ENCODE data around the gene CDC42BPG. TPM values are rescaled to one million over a fixed set of nuclear protein-coding genes. Genes with fewer than 3 reads are reported as not detected.

Gene CDC42BPG
- polyA plus RNA-seq, 1 donor from 2014 or later, result 0.15 TPM

DNA sequence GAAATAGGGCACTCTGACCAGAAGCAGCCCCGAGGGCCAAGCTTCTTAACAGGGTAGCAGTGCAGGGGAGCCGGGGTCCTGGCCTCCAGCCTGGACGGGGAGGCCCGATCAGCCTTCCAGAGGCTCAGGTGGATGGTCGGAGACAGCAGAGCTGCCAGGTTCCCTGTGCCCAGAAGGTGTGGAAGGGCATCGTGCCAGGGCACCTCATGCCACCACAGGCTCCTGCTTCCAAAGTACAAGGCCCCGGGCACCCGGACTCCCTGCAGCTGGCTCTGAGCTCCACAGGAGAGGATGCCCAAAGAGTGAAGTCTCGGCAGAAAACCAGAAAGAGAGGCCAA lies 19.7 kb upstream of the CDC42BPG start:
- Mint-ChIP-seq H3K36me3 (peaks cover 9% of the 10 kb centered on the region), H3K4me1 (peaks cover 47 to 68% (median 57%) of the 10 kb centered on the region in 3 donors)

DNA sequence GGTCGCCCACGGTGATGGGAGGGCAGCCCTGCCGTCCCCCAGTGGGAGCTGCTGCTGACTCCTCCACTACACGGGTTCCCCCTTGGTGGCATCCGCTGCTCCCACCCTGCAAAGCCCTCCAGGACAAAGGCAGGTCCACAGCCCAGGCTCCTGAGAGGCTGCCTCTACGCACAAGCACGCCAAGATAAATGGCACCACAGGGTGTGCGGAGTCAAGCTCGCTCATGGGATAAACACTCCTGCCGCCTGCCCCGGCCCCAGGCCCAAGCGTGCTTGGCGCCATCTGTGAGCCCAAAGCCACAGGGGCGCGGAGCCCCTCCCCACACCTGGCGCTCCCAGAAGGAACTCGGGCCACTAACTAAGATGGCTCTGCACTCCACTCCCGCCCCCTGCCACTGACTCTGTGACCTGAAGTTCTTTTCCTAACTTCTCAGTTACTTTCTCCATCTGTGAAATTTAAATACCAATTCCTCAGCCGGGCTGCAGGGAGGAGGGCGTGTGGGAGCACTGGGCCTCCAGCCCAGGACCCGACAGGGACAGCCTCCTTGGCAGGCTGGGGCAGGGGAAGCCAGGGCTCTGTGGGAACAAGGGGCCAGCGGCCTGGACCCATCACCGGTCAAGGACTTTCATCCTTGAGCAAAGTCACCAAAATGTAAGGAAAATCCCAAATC lies 19.1 kb upstream of the CDC42BPG start:
- H3K27ac Mint-ChIP-seq, result peak overlapping the region; percentile 90 to 96 (median 93)
- peaks cover 0 to 2% (median 0%) of the 10 kb centered on the region in 3 donors for H3K9me3 Mint-ChIP-seq
- peaks cover 9% of the 10 kb centered on the region for H3K36me3 Mint-ChIP-seq
- H3K4me1 Mint-ChIP-seq, result peaks cover 52 to 68% (median 60%) of the 10 kb centered on the region in 3 donors
- peaks cover 1% of the 10 kb centered on the region for H3K27me3 Mint-ChIP-seq
- H3K4me3 Mint-ChIP-seq, result peak overlapping the region; percentile 8 to 86 (median 51)

More for the DNA sequence above, 19.7 kb upstream of the CDC42BPG start:
- peak overlapping the region; percentile 69 to 88 (median 81) for H3K4me3 Mint-ChIP-seq
- peaks cover 0 to 2% (median 0%) of the 10 kb centered on the region in 3 donors for H3K9me3 Mint-ChIP-seq
- H3K27ac Mint-ChIP-seq, result peak overlapping the region; percentile 84 to 96 (median 95)
- H3K27me3 Mint-ChIP-seq, result peaks cover 2% of the 10 kb centered on the region

DNA sequence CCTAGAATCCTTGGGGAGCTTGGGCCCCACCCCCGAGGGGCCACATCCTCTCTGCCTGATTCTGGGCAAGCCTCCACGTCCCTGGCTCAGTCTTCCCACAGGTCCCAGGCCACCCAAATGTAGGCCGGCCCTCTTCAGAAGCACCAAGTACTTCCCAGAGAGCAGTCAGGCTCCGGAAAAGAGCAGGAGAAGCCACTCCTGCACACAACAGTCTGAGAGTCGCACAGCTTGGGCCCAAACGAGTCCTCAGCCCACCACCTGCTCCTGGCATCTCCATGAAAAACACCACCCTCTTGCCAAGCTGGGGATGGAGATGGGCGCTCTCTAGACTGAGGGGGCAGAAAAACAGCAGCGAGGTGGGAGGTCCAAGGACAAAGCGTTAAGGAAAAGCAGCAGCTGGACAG lies 18.5 kb upstream of the CDC42BPG start:
- H3K36me3 Mint-ChIP-seq, result peaks cover 9% of the 10 kb centered on the region
- peak overlapping the region; percentile 60 to 84 (median 74) for H3K4me3 Mint-ChIP-seq
- H3K9me3 Mint-ChIP-seq, result peaks cover 0 to 2% (median 0%) of the 10 kb centered on the region in 3 donors
- H3K27me3 Mint-ChIP-seq, result no peaks in the 10 kb centered on the region
- peak overlapping the region; percentile 73 to 93 (median 90) for H3K27ac Mint-ChIP-seq
- H3K4me1 Mint-ChIP-seq, result peaks cover 46 to 65% (median 55%) of the 10 kb centered on the region in 3 donors

DNA sequence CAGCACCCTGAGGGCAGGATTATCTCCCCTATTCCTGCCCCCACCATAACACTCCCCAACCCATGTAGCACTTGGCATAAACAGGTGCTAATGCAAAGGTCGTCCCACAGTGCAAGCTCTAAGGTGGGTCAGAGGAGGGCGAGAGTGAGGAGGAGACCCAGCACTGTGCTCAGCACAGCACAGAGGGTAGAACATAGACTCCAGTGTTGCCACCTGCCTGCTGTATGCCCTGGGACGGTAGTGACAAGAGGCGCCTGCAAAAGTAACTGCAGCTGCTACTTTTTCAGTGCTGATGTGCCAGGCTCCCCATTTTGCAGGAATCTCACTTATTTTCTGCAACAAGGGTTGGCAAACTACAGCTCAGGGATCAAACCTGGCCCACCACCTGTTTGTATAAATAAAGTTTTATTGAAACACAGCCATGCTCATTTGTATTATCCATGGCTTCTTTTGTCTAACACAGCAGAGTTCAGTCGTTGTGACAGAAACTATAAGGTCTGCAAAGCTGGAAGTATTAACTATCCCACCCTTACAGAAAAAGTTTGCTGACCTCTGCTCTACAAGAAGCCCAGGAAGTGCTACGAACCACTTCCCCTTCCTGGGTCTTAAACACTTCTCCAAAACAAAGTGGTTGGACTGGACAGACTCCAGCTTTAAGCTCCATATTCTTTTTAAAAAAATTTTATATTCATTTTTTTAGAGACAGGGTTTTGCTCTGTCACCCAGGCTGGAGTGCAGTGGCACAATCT lies 16.9 kb upstream of the CDC42BPG start:
- Mint-ChIP-seq H3K4me3 (peak overlapping the region; percentile 50 to 94 (median 90)), H3K36me3 (peaks cover 9% of the 10 kb centered on the region), H3K4me1 (peaks cover 45 to 65% (median 53%) of the 10 kb centered on the region in 3 donors), H3K27me3 (no peaks in the 10 kb centered on the region), H3K27ac (peak overlapping the region; percentile 90 to 97 (median 96)), H3K9me3 (peaks cover 0 to 2% (median 0%) of the 10 kb centered on the region in 3 donors)

DNA sequence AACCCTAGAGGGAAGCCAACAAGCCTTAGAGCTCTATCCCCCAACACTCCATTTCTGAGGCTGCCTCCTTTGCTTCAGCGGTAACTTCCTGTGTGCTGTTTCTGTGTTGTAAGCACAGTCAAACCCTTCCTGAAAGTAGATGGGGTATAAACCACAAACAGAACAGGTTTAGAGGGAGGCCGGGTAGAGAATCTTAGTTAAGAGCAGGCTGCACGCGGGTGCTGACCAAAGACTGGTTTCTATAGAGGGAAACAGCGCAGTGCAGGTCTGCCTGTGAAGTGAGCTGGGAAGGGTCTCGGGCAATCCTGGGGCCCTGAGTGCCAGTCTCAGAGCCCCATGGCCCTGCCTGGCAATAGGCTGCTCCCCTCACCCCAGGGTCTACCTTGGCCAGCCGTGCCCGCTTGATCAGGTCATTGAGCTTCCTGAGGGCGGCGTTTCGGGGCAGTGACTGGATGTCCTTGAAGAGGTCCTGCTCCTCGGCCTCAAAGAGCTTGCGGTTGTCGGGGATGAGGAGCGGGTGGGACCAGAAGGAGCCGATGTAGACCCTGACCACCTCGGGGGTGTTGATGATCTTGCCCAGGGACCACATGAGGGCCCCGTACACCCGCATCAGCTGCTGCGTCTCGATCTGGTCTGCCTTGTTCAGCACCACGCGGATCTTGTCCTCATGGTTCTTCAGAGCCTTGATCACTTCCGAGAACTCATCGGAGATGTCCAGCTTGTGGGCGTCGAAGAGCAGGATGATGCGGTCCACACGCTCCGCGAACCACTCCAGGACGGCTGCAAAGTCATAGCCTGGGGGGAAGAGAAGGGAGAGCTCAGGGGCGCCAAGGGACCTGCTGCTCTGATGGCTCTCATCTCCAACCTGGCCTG lies 15.3 kb upstream of the CDC42BPG start:
- Mint-ChIP-seq H3K9me3 (no peaks in the 10 kb centered on the region), H3K4me3 (peak overlapping the region; percentile 78 to 94 (median 89)), H3K4me1 (peaks cover 45 to 63% (median 51%) of the 10 kb centered on the region in 3 donors), H3K36me3 (peaks cover 10% of the 10 kb centered on the region), H3K27me3 (no peaks in the 10 kb centered on the region), H3K27ac (peak overlapping the region; percentile 96 to 97 (median 96))

DNA sequence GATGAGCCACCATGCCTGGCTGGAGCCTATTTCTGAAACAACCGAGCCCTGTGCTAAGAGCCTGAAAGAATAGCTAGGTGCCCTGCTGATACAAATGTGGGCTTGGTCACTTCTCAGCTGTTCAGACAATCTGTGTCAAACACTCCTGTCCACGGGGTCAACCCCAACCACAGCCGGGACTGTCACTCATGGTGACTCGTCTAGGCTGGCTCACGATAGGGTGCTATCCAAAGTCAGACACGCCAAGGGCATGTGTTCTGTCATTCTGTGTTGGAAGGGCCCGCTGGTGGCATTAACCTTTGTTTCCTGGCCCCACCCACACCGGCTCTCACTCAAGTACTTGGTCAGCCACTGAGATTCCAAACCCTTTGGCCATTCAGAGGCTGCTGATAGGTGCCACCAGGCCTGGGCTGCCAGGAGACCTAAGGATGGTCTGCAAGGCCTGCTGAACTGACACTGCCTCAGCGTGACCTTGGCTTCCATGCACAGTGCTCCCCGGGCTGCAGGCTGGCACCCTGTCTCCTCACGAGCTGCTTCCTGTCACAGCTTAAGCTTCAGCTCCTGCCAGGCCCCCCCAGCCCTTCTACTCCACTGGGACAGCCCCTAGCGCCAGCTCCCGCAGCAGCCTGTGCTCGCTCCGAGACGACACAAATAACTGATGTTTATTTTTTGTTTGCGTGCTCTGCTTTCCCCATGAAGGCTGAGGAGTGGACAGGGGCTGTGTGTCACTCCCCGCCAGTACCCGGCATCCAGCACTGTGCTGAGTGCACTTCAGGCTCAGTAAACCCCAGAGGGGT lies 14.2 kb upstream of the CDC42BPG start:
- Mint-ChIP-seq H3K36me3 (peaks cover 10% of the 10 kb centered on the region), H3K27ac (peak overlapping the region; percentile 96 to 97 (median 96)), H3K4me1 (peaks cover 48 to 66% (median 55%) of the 10 kb centered on the region in 3 donors), H3K27me3 (no peaks in the 10 kb centered on the region), H3K4me3 (peak overlapping the region; percentile 78 to 94 (median 89)), H3K9me3 (no peaks in the 10 kb centered on the region)

DNA sequence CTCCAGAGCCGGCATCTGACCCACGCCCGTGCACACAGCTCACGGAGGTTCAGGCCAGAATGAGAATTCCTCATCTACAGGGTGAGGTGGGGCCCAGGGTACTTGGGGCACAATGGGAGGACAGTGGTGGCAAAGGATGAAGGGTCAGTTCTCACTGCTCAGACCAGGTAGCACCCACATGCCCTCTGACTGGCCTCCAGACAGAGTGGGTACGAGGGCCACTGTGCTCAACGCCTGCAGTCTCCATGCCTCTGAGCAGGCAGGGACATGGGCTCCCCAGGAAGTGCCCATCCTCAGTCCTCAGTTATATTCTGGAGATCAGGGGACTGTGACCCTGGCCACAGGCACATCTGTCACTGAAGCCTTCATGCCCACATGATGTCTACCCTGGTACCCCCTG lies 13.0 kb upstream of the CDC42BPG start:
- peaks cover 58 to 70% (median 60%) of the 10 kb centered on the region in 3 donors for H3K4me1 Mint-ChIP-seq
- peaks cover 10% of the 10 kb centered on the region for H3K36me3 Mint-ChIP-seq
- no peaks in the 10 kb centered on the region for H3K9me3 Mint-ChIP-seq
- H3K27me3 Mint-ChIP-seq, result no peaks in the 10 kb centered on the region
- H3K27ac Mint-ChIP-seq, result peak overlapping the region; percentile 65 to 97 (median 82)
- H3K4me3 Mint-ChIP-seq, result peak overlapping the region in 2 of 4 donors; percentile 32 to 60

DNA sequence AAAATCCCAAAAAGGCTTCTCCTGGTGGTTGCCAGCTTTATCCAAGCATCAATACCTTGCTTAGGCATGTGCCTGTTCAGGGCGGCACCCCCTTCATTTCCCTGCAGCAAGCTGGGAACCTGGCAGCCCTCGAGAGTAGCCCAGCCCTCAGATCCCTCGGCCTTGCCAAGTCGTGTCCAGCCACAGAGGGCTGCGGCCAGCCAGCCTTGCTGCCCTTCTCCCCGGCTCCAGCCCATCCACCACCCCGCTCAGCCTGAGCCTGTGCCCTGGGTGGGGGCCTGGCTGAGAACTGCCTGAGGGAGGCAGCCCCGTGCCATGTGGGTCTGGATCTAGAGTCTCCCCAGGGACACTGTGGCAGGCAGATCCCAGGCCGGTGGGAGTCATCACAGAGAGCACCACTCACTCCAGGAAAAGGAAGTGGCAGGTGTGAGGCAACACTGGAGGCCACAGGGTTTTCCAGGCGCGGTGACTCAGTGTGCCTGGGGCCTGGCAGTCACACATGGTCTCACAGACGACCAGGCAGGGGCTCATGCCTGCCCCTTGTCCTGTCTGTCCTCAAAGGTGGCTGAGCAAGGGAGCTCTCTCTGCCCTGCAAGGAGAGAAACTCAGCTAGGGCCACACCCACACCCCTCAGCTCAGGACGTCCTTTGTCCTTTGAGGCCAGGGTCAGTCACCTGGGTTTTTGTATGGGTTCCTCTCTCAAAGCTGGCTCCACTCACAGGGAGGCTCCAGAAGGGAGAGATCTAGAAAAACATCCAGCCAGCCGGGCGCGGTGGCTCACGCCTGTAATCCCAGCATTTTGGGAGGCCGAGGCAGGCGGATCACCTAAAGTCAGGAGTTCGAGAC lies 12.2 kb upstream of the CDC42BPG start:
- H3K4me1 Mint-ChIP-seq, result peaks cover 59 to 73% (median 64%) of the 10 kb centered on the region in 3 donors
- no peaks in the 10 kb centered on the region for H3K27me3 Mint-ChIP-seq
- peak overlapping the region in 2 of 4 donors; percentile 28 to 92 for H3K4me3 Mint-ChIP-seq
- no peaks in the 10 kb centered on the region for H3K9me3 Mint-ChIP-seq
- peak overlapping the region; percentile 87 to 95 (median 95) for H3K27ac Mint-ChIP-seq
- peaks cover 10% of the 10 kb centered on the region for H3K36me3 Mint-ChIP-seq

DNA sequence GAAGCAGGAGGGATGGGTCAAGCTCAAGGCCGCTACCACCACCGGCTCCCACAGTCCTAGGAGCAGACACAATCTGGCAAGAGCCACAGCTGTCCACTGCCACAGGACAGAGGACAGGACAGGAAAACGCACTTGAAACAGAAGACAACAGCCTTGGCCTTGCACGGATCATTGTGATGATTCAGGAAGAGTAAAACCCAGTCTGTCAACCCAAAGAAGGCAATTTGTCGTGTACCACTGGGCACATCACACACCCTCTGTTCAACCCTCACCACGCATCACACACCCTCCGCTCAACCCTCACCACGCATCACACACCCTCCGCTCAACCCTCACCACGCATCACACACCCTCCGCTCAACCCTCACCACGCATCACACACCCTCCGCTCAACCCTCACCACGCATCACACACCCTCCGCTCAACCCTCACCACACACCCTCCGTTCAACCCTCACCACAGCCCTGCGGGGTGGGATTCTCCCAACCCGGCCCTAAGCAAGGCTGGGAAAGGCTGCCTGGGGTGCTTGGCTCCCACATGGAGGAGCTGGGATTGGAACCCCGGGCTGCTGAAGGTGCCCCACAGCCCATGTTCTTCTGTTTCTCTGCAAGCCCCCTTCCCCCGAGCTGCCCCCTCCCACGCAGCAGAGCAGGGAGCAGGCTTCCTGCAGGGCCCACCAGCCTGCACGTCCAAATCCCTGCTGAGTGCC lies 11.3 kb upstream of the CDC42BPG start:
- peak overlapping the region; percentile 21 to 92 (median 84) for H3K4me3 Mint-ChIP-seq
- peaks cover 61 to 76% (median 64%) of the 10 kb centered on the region in 3 donors for H3K4me1 Mint-ChIP-seq
- peaks cover 10% of the 10 kb centered on the region for H3K36me3 Mint-ChIP-seq
- H3K9me3 Mint-ChIP-seq, result no peaks in the 10 kb centered on the region
- peak overlapping the region; percentile 92 to 95 (median 95) for H3K27ac Mint-ChIP-seq
- no peaks in the 10 kb centered on the region for H3K27me3 Mint-ChIP-seq

DNA sequence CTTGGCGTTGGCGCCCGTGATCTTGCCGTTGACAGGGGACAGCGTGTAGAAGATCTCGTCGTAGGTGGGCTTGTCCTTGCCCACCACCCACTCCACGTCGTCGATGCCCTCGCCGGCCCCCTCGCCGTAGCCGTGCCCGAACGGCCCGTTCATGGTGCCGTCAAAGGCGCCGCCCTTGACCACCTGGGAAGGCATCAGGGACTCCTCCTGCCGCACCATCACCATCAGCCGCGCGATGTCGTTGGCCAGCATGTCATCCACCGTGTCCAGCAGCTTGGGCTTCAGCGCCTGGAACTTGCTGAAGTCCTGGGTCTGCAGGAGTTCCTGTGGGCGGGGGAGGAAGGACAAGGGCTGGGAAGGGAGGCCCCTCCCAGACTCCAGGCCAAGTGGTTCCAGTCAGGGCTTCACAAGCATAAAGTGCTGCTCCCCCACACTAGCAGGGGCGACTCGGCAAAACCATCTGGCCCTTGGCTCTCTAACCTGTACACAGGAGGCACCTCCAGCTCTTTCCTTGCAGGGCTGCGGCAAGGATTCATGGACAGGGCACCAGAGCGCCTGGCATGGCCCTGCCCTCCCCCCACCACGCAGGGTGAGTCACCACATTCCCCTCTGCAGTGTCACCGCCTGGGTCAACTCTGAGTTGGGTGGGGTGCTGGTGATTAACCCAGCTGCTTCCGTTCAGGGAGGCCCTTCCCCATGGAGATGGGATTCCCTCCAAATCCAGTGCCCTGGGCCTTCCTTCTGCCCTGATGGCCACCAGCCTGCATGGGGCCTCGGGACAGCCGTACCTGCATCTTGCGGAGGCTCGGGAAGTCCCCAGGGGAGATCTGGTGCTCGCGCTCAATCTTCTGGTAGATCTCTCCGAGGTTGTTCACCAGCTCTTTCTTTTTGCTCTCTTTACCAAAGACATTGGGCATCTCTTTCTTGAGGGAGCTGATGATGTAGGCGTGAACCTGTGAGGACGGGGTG lies 10.4 kb upstream of the CDC42BPG start:
- H3K36me3 Mint-ChIP-seq, result peaks cover 8% of the 10 kb centered on the region

DNA sequence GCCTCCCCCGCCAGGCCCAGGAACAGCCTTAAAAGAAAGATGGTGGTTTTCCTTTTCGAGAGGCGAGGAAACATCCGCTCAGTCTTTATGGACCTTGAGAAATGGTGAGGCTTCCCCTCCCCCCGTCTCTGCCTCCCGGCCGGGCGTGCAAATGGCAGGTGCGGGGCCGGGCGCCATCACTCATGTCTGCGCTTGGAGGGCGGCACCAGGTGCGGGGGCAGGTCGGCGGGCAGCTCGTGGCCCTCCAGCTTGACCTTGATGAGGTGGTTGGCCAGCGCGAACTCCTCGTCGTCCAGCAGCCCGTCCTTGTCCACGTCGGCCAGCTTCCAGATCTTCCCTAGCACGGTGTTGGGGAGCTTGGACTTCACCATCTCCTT lies 9.7 kb upstream of the CDC42BPG start:
- no peaks in the 10 kb centered on the region for H3K9me3 Mint-ChIP-seq
- peak overlapping the region; percentile 70 to 87 (median 76) for H3K4me3 Mint-ChIP-seq
- peaks cover 6% of the 10 kb centered on the region for H3K36me3 Mint-ChIP-seq
- peaks cover 55 to 76% (median 56%) of the 10 kb centered on the region in 3 donors for H3K4me1 Mint-ChIP-seq
- H3K27ac Mint-ChIP-seq, result peak overlapping the region; percentile 95 to 99 (median 95)
- no peaks in the 10 kb centered on the region for H3K27me3 Mint-ChIP-seq

More for the DNA sequence above, 10.4 kb upstream of the CDC42BPG start:
- no peaks in the 10 kb centered on the region for H3K9me3 Mint-ChIP-seq
- peak overlapping the region; percentile 92 to 95 (median 95) for H3K27ac Mint-ChIP-seq
- peaks cover 56 to 74% (median 59%) of the 10 kb centered on the region in 3 donors for H3K4me1 Mint-ChIP-seq
- H3K27me3 Mint-ChIP-seq, result no peaks in the 10 kb centered on the region
- H3K4me3 Mint-ChIP-seq, result peak overlapping the region in 3 of 4 donors; percentile 63 to 92 (median 85)

DNA sequence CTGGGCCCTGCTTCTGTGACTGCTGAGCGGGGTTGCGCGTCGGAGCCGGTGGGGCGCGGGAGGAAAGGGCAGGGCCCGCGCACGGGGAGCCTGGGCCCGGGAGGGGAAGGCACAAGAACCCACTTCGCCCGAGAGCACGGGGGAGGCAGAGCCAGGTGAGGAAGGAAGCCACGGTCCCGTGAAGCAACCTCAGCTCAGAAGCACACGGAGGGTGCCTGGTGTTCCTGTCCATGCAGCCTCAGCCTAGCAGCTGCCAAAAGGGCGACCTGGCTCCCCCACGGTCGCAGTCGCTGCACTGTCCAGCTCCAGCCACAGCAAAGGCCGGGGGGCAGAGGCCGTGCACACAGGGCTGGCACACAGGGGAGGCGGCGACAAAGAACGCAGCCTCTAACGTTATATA lies 9.3 kb upstream of the CDC42BPG start:
- Mint-ChIP-seq H3K36me3 (peaks cover 6% of the 10 kb centered on the region), H3K4me3 (peak overlapping the region; percentile 70 to 89 (median 84)), H3K4me1 (peaks cover 55 to 74% (median 56%) of the 10 kb centered on the region in 3 donors), H3K9me3 (no peaks in the 10 kb centered on the region), H3K27ac (peak overlapping the region; percentile 95 to 99 (median 95)), H3K27me3 (no peaks in the 10 kb centered on the region)

Measured in IgD-negative memory B cell (primary cell).